Activated T-cell treated with anti-CD3 and anti-CD28 coated beads, Interleukin-2, amount 50 U/mL, for 72 hours (primary cell): ENCODE data around the gene WAC. TPM values are rescaled to one million over a fixed set of nuclear protein-coding genes. Genes with fewer than 3 reads are reported as not detected.
A peak's percentile ranks its signal among the peaks of the same experiment; 100 is the strongest.
"Not testable (repeated sequence)": the region's sequence is repeated elsewhere in the genome, so short reads cannot be mapped to it uniquely, and the experiment has no call there.

ENCODE experiments used
- ATAC-seq, 2 donors: fragments of 150-1000 bp; cut with Tn5 transposase; replicated peaks in 1 of 2; 2 replicates each; pipeline ENCODE4 v1.10.0; 2021; ENCODE audit warnings: moderate library complexity in 2 of 2, mild to moderate bottlenecking in 1 of 2
- DNase-seq, 2 donors: peaks; one replicate each; pipeline ENCODE4 v3.0.0; 2021 to 2022; ENCODE audit warnings: mixed read lengths in 1 of 2
- H3K27ac Mint-ChIP-seq: one replicate; pipeline ENCODE4 v1.8.0; 2022; ENCODE audit warnings: mild to moderate bottlenecking, moderate library complexity, mixed read lengths
- H3K27me3 Mint-ChIP-seq: one replicate; pipeline ENCODE4 v1.8.0; 2022; ENCODE audit warnings: low read depth, mixed read lengths
- H3K36me3 Mint-ChIP-seq, 2 donors: one replicate each; pipeline ENCODE4 v1.8.0; 2022; ENCODE audit warnings: mixed read lengths in 2 of 2, mild to moderate bottlenecking in 1 of 2; ENCODE audit not compliant: insufficient read depth in 2 of 2
- H3K4me1 Mint-ChIP-seq: one replicate; pipeline ENCODE4 v1.8.0; 2022; ENCODE audit warnings: low read depth, mixed read lengths
- H3K4me3 Mint-ChIP-seq, 2 donors: one replicate each; pipeline ENCODE4 v1.8.0; 2022; ENCODE audit warnings: mild to moderate bottlenecking in 2 of 2, mixed read lengths in 2 of 2, moderate library complexity in 2 of 2
- H3K9me3 Mint-ChIP-seq, 2 donors: one replicate each; pipeline ENCODE4 v1.8.0; 2022; ENCODE audit warnings: mixed read lengths in 2 of 2
- total RNA-seq, 2 donors: library from RNA; stranded (reverse); gene quantifications; one replicate each; pipeline ENCODE4 v1.2.3, GENCODE V29; 2022

The WAC gene
- total RNA-seq, 2 donors from 2014 or later, result 173 to 194 TPM

- Mint-ChIP-seq H3K36me3 (peaks cover 16 to 53% of the 10 kb centered on the region in 2 donors), H3K4me3 (no peak overlapping the region), H3K9me3 (peaks cover 0 to 1% of the 10 kb centered on the region in 2 donors), H3K4me1 (peaks cover 36% of the 10 kb centered on the region), H3K27ac (peak overlapping the region; percentile 5), H3K27me3 (no peaks in the 10 kb centered on the region)
- ATAC-seq (no peak), DNase-seq (no peak)
Measured at GRCh38 chr10:28558923-28559508, 26.1 kb downstream of the WAC start.

- Mint-ChIP-seq H3K27me3 (no peaks in the 10 kb centered on the region), H3K9me3 (peaks cover 0 to 1% of the 10 kb centered on the region in 2 donors), H3K4me1 (peaks cover 36% of the 10 kb centered on the region)
Measured at GRCh38 chr10:28559618-28560017, 26.7 kb downstream of the WAC start.

GRCh38 chr10:28560617-28561016 is 27.7 kb downstream of the WAC start:
- H3K9me3 Mint-ChIP-seq, result peaks cover 0 to 1% of the 10 kb centered on the region in 2 donors
- H3K4me1 Mint-ChIP-seq, result peaks cover 36% of the 10 kb centered on the region
- no peak for DNase-seq
- peaks cover 10 to 42% of the 10 kb centered on the region in 2 donors for H3K36me3 Mint-ChIP-seq
- ATAC-seq, result no peak
- no peaks in the 10 kb centered on the region for H3K27me3 Mint-ChIP-seq
- H3K4me3 Mint-ChIP-seq, result no peak overlapping the region
- no peak overlapping the region for H3K27ac Mint-ChIP-seq

More at GRCh38 chr10:28559618-28560017, 26.7 kb downstream of the WAC start:
- Mint-ChIP-seq H3K36me3 (peaks cover 16 to 52% of the 10 kb centered on the region in 2 donors), H3K27ac (no peak overlapping the region), H3K4me3 (no peak overlapping the region)
- no peak for ATAC-seq
- no peak for DNase-seq

GRCh38 chr10:28561531-28561930 is 28.6 kb downstream of the WAC start:
- no peak overlapping the region for H3K27ac Mint-ChIP-seq
- ATAC-seq (no peak), DNase-seq (no peak)
- H3K4me3 Mint-ChIP-seq, result no peak overlapping the region
- H3K27me3 Mint-ChIP-seq, result no peaks in the 10 kb centered on the region
- peaks cover 0 to 1% of the 10 kb centered on the region in 2 donors for H3K9me3 Mint-ChIP-seq
- H3K4me1 Mint-ChIP-seq, result peaks cover 40% of the 10 kb centered on the region
- H3K36me3 Mint-ChIP-seq, result peaks cover 10 to 35% of the 10 kb centered on the region in 2 donors

- Mint-ChIP-seq H3K4me1 (peaks cover 67% of the 10 kb centered on the region), H3K36me3 (peaks cover 6 to 29% of the 10 kb centered on the region in 2 donors), H3K9me3 (peaks cover 0 to 1% of the 10 kb centered on the region in 2 donors), H3K27me3 (no peaks in the 10 kb centered on the region), H3K4me3 (peak overlapping the region in 1 of 2 donors; percentile 45), H3K27ac (no peak overlapping the region)
- peak; percentile 72 to 74 for ATAC-seq
- no peak for DNase-seq
Measured at GRCh38 chr10:28564905-28565304, 32.0 kb downstream of the WAC start.

GRCh38 chr10:28566458-28567015 is 33.6 kb downstream of the WAC start:
- H3K4me3 Mint-ChIP-seq, result peak overlapping the region in 1 of 2 donors; percentile 28
- H3K27ac Mint-ChIP-seq, result peak overlapping the region; percentile 68
- no peaks in the 10 kb centered on the region for H3K27me3 Mint-ChIP-seq
- H3K4me1 Mint-ChIP-seq, result peaks cover 81% of the 10 kb centered on the region
- H3K9me3 Mint-ChIP-seq, result no peaks in the 10 kb centered on the region
- no peak for ATAC-seq
- no peak for DNase-seq
- peaks cover 2 to 24% of the 10 kb centered on the region in 2 donors for H3K36me3 Mint-ChIP-seq

GRCh38 chr10:28569506-28570159 is 36.7 kb downstream of the WAC start:
- Mint-ChIP-seq H3K4me1 (peaks cover 85% of the 10 kb centered on the region), H3K27ac (peak overlapping the region; percentile 1), H3K27me3 (no peaks in the 10 kb centered on the region), H3K9me3 (no peaks in the 10 kb centered on the region), H3K36me3 (peaks cover 2 to 30% of the 10 kb centered on the region in 2 donors), H3K4me3 (peak overlapping the region; percentile 2 to 7)
- peak; percentile 68 to 71 for ATAC-seq
- no peak for DNase-seq

- H3K4me1 Mint-ChIP-seq, result peaks cover 85% of the 10 kb centered on the region
- ATAC-seq, result no peak
- H3K36me3 Mint-ChIP-seq, result peaks cover 3 to 34% of the 10 kb centered on the region in 2 donors
- no peak for DNase-seq
- H3K27ac Mint-ChIP-seq, result peak overlapping the region; percentile 60
- H3K4me3 Mint-ChIP-seq, result peak overlapping the region in 1 of 2 donors; percentile 20
- H3K9me3 Mint-ChIP-seq, result no peaks in the 10 kb centered on the region
- no peaks in the 10 kb centered on the region for H3K27me3 Mint-ChIP-seq
Measured at GRCh38 chr10:28570598-28570997, 37.7 kb downstream of the WAC start.

GRCh38 chr10:28571265-28571664 is 38.3 kb downstream of the WAC start:
- Mint-ChIP-seq H3K9me3 (no peaks in the 10 kb centered on the region), H3K27me3 (no peaks in the 10 kb centered on the region), H3K36me3 (peaks cover 3 to 34% of the 10 kb centered on the region in 2 donors), H3K4me1 (peaks cover 82% of the 10 kb centered on the region), H3K4me3 (no peak overlapping the region), H3K27ac (no peak overlapping the region)
- ATAC-seq, result no peak
- DNase-seq, result no peak

GRCh38 chr10:28574214-28574613 is 41.3 kb downstream of the WAC start:
- DNase-seq, H3K9me3 Mint-ChIP-seq, H3K27me3 Mint-ChIP-seq, ATAC-seq, H3K27ac Mint-ChIP-seq, H3K4me3 Mint-ChIP-seq: not testable (repeated sequence)
- H3K36me3 Mint-ChIP-seq, result peaks cover 6 to 35% of the 10 kb centered on the region in 2 donors
- peaks cover 73% of the 10 kb centered on the region for H3K4me1 Mint-ChIP-seq

- Mint-ChIP-seq H3K36me3 (peaks cover 7 to 36% of the 10 kb centered on the region in 2 donors), H3K4me1 (peaks cover 75% of the 10 kb centered on the region), H3K27me3 (no peaks in the 10 kb centered on the region), H3K9me3 (no peaks in the 10 kb centered on the region), H3K4me3 (no peak overlapping the region), H3K27ac (peak overlapping the region; percentile 14)
- DNase-seq (no peak), ATAC-seq (no peak)
Measured at GRCh38 chr10:28575852-28576251, 42.9 kb downstream of the WAC start.

- no peaks in the 10 kb centered on the region for H3K27me3 Mint-ChIP-seq
- H3K27ac Mint-ChIP-seq, result peak overlapping the region; percentile 24
- ATAC-seq (no peak), DNase-seq (no peak)
- peaks cover 7 to 49% of the 10 kb centered on the region in 2 donors for H3K36me3 Mint-ChIP-seq
- no peaks in the 10 kb centered on the region for H3K9me3 Mint-ChIP-seq
- peaks cover 81% of the 10 kb centered on the region for H3K4me1 Mint-ChIP-seq
- no peak overlapping the region for H3K4me3 Mint-ChIP-seq
Measured at GRCh38 chr10:28577506-28577905, 44.6 kb downstream of the WAC start.

GRCh38 chr10:28578454-28578853 is 45.5 kb downstream of the WAC start:
- ATAC-seq, result no peak
- Mint-ChIP-seq H3K9me3 (no peaks in the 10 kb centered on the region), H3K27me3 (no peaks in the 10 kb centered on the region), H3K36me3 (peaks cover 7 to 48% of the 10 kb centered on the region in 2 donors), H3K27ac (peak overlapping the region; percentile 83), H3K4me3 (no peak overlapping the region), H3K4me1 (peaks cover 72% of the 10 kb centered on the region)
- DNase-seq, result no peak
